GM06990 (cell line): ENCODE data around the gene FAM167B.
A peak's percentile ranks its signal among the peaks of the same experiment; 100 is the strongest.

Source experiments
- DNase-seq: peaks from one replicate; pipeline ENCODE4 v3.0.0-alpha.2; 2011; ENCODE audit not compliant: insufficient read length; ENCODE audit errors: extremely low read depth
- H3K27me3 ChIP-seq: replicated peaks from 2 replicates; pipeline ENCODE4 v1.6.0; 2011; ENCODE audit warnings: low read length; ENCODE audit not compliant: control insufficient read depth, insufficient read depth
- H3K36me3 ChIP-seq: 2 replicates; pipeline ENCODE4 v1.5.1; 2011; ENCODE audit warnings: low read length; ENCODE audit not compliant: control insufficient read depth, insufficient read depth
- H3K4me3 ChIP-seq: replicated peaks from 2 replicates; pipeline ENCODE4 v1.5.1; 2011; ENCODE audit warnings: low read depth, mild to moderate bottlenecking, control low read depth, low read length
- CTCF ChIP-seq: IDR thresholded peaks from 2 replicates; pipeline ENCODE4 v1.5.1; 2011; ENCODE audit warnings: low read length, control low read depth, mild to moderate bottlenecking, inconsistent platforms; ENCODE audit not compliant: insufficient read depth, poor library complexity, severe bottlenecking

The FAM167B gene

GRCh38 chr1:32200226-32201010 is 46.6 kb upstream of the FAM167B start, which contains the start of gene CCDC28B:
TSS of gene CCDC28B (plus strand) at chr1:32200595. CDS start at chr1:32201936, 1,341 bp downstream.
- Histone ChIP-seq H3K27me3 (no peaks in the 10 kb centered on the region), H3K4me3 (peak within 1 kb of the TSS; percentile 68), H3K36me3 (peaks cover 22% of the 10 kb centered on the region)
- TF ChIP-seq CTCF, result no peak
- DNase-seq, result peak; percentile 71

GRCh38 chr1:32201011-32201855 is 45.8 kb upstream of the FAM167B start:
- peak; percentile 18 for TF ChIP-seq CTCF
- Histone ChIP-seq H3K4me3 (peak overlapping the region; percentile 68), H3K36me3 (peaks cover 15% of the 10 kb centered on the region), H3K27me3 (no peaks in the 10 kb centered on the region)
- peak; percentile 77 for DNase-seq

- Histone ChIP-seq H3K4me3 (no peak overlapping the region), H3K27me3 (no peaks in the 10 kb centered on the region), H3K36me3 (peaks cover 8% of the 10 kb centered on the region)
- no peak for DNase-seq
- no peak for TF ChIP-seq CTCF
Observed at GRCh38 chr1:32204943-32205361, 42.1 kb upstream of the FAM167B start.

DNA sequence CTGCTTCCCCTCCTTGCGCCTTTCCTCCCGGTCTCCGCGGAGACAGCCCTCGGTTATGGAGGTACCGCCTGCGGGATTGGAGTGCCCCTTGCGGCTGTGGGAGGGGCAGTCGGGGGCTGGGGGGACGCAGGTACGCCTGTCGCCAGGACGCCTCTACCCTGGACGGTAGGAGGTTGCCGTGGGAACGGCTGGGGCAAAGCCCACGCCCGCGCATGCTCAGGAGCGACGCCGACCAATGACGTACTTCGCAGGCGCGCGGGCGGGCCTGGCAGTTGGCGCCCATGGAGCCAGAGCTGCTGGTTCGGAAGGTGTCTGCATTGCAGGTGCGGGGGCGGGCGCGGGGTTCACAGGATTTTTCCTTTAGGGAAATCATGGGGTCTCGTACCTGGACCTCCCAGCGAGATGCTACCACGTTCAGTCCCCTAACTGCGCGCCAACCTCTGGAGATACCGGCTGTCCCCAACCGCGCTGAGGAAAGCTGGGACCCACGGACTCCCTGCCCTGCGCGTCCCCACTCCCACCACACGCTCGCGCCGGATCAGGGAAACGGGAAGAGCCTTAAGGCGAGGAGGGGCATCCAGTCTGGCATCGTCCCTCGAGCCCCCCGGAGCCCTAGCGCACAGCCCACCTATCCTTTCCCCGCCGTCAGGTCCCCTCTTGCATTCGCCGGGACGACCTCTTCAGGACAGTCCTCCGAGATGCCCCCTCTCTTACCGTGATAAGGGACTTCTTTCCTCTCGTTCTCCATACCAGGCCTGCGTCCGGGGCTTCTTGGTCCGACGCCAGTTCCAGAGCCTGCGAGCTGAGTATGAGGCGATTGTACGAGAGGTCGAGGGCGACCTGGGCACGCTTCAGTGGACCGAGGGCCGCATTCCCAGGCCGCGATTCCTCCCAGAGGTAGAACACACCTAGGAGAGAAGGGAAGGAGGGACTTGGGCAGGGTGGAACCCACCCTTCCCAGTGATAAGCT is 41.3 kb upstream of the FAM167B start, which contains the start of gene IQCC:
IQCC (plus strand) TSS at position 271 of the 970 bp plus-strand sequence; CDS start at position 282, 11 bp downstream.
- Histone ChIP-seq H3K4me3 (peak within 1 kb of the TSS; percentile 79), H3K36me3 (peaks cover 8% of the 10 kb centered on the region), H3K27me3 (no peaks in the 10 kb centered on the region)
- TF ChIP-seq CTCF, result no peak
- DNase-seq, result peak; percentile 87

DNA sequence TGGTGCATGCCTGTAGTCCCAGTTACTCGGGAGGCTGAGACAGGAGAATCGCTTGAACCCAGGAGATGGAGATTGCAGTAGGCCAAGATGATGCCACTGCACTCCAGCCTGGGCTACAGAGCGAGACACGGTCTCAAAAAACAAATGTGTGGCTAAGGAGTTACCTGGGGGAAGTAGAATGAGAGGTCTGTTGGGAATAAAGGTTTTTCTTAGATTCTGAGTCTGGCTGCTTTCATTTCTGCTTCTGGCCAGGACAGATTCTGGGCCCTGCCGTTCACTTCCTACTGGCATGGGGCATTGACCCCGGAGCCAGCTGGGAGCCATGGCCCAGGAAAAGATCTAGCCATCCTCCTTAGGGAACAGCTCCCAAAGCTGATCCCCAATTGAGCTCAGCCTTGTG is 38.6 kb upstream of the FAM167B start:
- no peak for TF ChIP-seq CTCF
- no peaks in the 10 kb centered on the region for H3K27me3 ChIP-seq
- DNase-seq, result no peak
- peaks cover 9% of the 10 kb centered on the region for H3K36me3 ChIP-seq
- H3K4me3 ChIP-seq, result no peak overlapping the region
